ENCODE data around the gene IMMP2L. TPM values are rescaled to one million over a fixed set of nuclear protein-coding genes. Genes with fewer than 3 reads are reported as not detected.

The IMMP2L gene
- total and polyA plus RNA-seq, 2 of the 8 experiments (the other 6 are each of a cell fraction or from before 2014, with no cell fraction given), result 2.3 to 10.1 TPM

DNA sequence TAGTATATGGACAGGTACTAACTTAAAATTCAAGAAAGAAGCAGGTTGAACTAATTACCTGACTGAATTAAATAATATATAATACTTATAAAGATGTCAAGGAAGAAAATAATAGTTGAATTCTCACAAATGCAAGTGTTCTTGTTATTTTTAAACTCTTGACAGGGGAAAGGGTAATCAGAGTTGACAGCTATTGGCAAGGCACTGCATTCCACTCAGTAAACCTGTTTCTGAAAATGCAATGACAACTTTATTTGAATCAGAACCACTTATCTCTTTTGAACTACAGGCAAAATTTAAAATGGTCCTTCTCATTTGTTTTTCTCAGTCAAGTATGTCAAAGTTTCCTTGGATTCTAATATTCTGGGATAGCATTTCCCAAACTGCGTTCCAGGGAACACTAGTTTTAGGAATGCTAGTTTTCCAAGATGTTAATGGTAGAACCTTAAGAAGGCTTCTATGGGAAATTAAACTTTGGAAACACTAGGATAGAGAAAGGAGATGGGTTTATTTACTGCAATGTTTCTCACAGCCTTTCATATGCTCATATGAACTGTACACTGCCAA lies 575.1 kb downstream of the IMMP2L start:
- Histone ChIP-seq H2BK12ac (ENCODE audit: low read depth, low read length) (no peak overlapping the region), H3K14ac (ENCODE audit: insufficient read length) (no peak overlapping the region), H2BK20ac (ENCODE audit: low read length) (no peak overlapping the region), H4K5ac (ENCODE audit: insufficient read length, low read depth, low read length) (no peak overlapping the region), H2AFZ (ENCODE audit: low read length) (no peak overlapping the region), H3K23ac (ENCODE audit: insufficient read length) (no peak overlapping the region), H3K18ac (ENCODE audit: extremely low read depth, low read length) (no peak overlapping the region), H4K91ac (replicated peaks; ENCODE audit: insufficient read length, low read length) (no peak overlapping the region), H3K9ac (replicated peaks in 1 of 4; ENCODE audit: extremely low read depth in 1 of 4, low read depth in 3 of 4, low read length in 3 of 4) (no peak overlapping the region), H3K56ac (replicated peaks; ENCODE audit: insufficient read length, low read depth, low read length) (no peak overlapping the region), H3K4me2 (ENCODE audit: insufficient read depth in 1 of 2, low read depth in 2 of 2, low read length in 2 of 2) (no peak overlapping the region), H2BK5ac (ENCODE audit: low read depth, low read length) (no peak overlapping the region), H4K8ac (ENCODE audit: extremely low read depth, insufficient read depth, low read length) (no peak overlapping the region), H3K4me3 (ENCODE audit: extremely low read depth in 1 of 4, insufficient read depth in 2 of 4, low read depth in 3 of 4, low read length in 4 of 4) (no peak overlapping the region), H3K23me2 (ENCODE audit: low read depth, low read length) (no peaks in the 10 kb centered on the region), H3K27me3 (replicated peaks in 1 of 4; ENCODE audit: control insufficient read depth in 3 of 4, extremely low read depth in 1 of 4, insufficient read depth in 3 of 4, low read length in 3 of 4) (no peaks in the 10 kb centered on the region), H3K27ac (ENCODE audit: low read depth, low read length) (no peak overlapping the region), H2BK15ac (ENCODE audit: low read length) (no peak overlapping the region), H3K79me1 (ENCODE audit: low read depth, low read length) (no peaks in the 10 kb centered on the region), H3K36me3 (ENCODE audit: control insufficient read depth in 2 of 4, insufficient read depth in 4 of 4, low read length in 3 of 4) (no peaks in the 10 kb centered on the region), H3K79me2 (ENCODE audit: control insufficient read depth in 1 of 2, insufficient read depth in 2 of 2, low read length in 2 of 2) (no peaks in the 10 kb centered on the region), H2AK5ac (ENCODE audit: low read depth, low read length) (no peak overlapping the region), H3K9me3 (ENCODE audit: insufficient read depth in 2 of 2, low read depth in 1 of 2, low read length in 1 of 2) (no peaks in the 10 kb centered on the region), H3K4me1 (replicated peaks in 1 of 4; ENCODE audit: control insufficient read depth in 3 of 4, insufficient read depth in 4 of 4, low read length in 3 of 4) (no peaks in the 10 kb centered on the region), H2BK120ac (replicated peaks; ENCODE audit: low read depth, low read length) (no peak overlapping the region), H3K4ac (replicated peaks; ENCODE audit: insufficient read length, low read depth, low read length) (no peak overlapping the region), H4K20me1 (replicated peaks in 1 of 2; ENCODE audit: control insufficient read depth in 1 of 2, insufficient read depth in 2 of 2, low read length in 2 of 2) (no peaks in the 10 kb centered on the region)
- ChIA-PET POLR2A (ENCODE audit: partially characterized antibody) (no interaction called here), CTCF (ENCODE audit: partially characterized antibody) (no interaction called here)
- no peak for DNase-seq (ENCODE audit: low read depth in 1 of 2, low spot score in 2 of 2)
- 100% methylated on average over 1 of the region's 1 CpG; no CpG with 5 or more reads in 1 of the 2 experiments for WGBS, 2 experiments (ENCODE audit: extremely low coverage in 1 of 2, insufficient coverage in 1 of 2, insufficient read length in 1 of 2, insufficient replicate concordance in 2 of 2, low coverage in 1 of 2, low lambda C conversion rate in 2 of 2, missing lambda C conversion rate in 1 of 2)
- FAIRE-seq, result no peak
- TF ChIP-seq EP300 (IDR thresholded peaks at IDR 0.05; ENCODE audit: borderline replicate concordance in 1 of 2, low read depth in 2 of 2, low read length in 2 of 2) (no peak), YY1 (IDR thresholded peaks at IDR 0.05; ENCODE audit: low read depth, low read length) (no peak), RBBP5 (IDR thresholded peaks at IDR 0.05; ENCODE audit: borderline replicate concordance, low read depth, low read length) (no peak)

Measured in H1 (cell line).